Pancreas (tissue), 10 donors: ENCODE results near the gene BARX2. TPM values are rescaled to one million over a fixed set of nuclear protein-coding genes. Genes with fewer than 3 reads are reported as not detected.
A peak's percentile ranks its signal among the peaks of the same experiment; 100 is the strongest.

ENCODE experiments used
- ATAC-seq, 4 donors: fragments of 200-7000 bp; cut with Tn5 transposase; one replicate each; pipeline versions ENCODE4 v1.8.0 to v1.9.1; 2020; ENCODE audit warnings: mild to moderate bottlenecking in 4 of 4, moderate library complexity in 4 of 4
- DNase-seq, 6 donors: peaks; one replicate each; pipeline ENCODE4 v3.0.0-alpha.2; 2020
- FAIRE-seq: peaks from 2 replicates; lab custom pipeline; 2012; peaks lifted over from hg19 to GRCh38; lab: Jason Lieb, UNC
- H3K27ac ChIP-seq, 4 donors: fragments of 200-600 bp; sonication (generic); 1 replicate in 3 of 4; 2 replicates in 1 of 4; pipeline versions ENCODE4 v1.5.0 to v1.8.0; 2020
- H3K27me3 ChIP-seq, 4 donors: fragments of 200-600 bp; one replicate each; pipeline ENCODE4 v1.8.0; 2021
- H3K36me3 ChIP-seq, 3 donors: fragments of 200-600 bp; sonication (generic) in 1 of 3; one replicate each; pipeline versions ENCODE4 v1.5.0 to v1.8.0; 2020 to 2021
- H3K4me1 ChIP-seq, 3 donors: fragments of 200-600 bp; one replicate each; pipeline ENCODE4 v1.8.0; 2021
- H3K4me3 ChIP-seq, 4 donors: fragments of 200-600 bp; sonication (generic) in 2 of 4; one replicate each; pipeline versions ENCODE4 v1.5.0 to v1.8.0; 2020 to 2021
- H3K9me3 ChIP-seq, 4 donors: fragments of 200-600 bp; one replicate each; pipeline ENCODE4 v1.8.0; 2021
- WGBS, 2 donors: extraction: QIAGEN DNeasy Blood & Tissue Kit; methylation state at CpG; one replicate each; pipeline ENCODE4 v1.1.7; 2013; 5-methylcytosine and 5-hydroxymethylcytosine counted together
- intact Hi-C, 3 donors: fragments of 100-400 bp; cut with DNase I; formaldehyde crosslinking; loops; one replicate each; pipeline versions ENCODE4 v1.11.1 to v1.14.2; 2022
- polyA plus RNA-seq, 2 donors: library from polyadenylated mRNA; stranded (reverse); fragments of 200-250 nt; gene quantifications; one replicate each; pipeline ENCODE4 v1.2.3, GENCODE V29; 2013
- total RNA-seq, 6 donors: library from RNA; stranded (reverse); fragmentation: NEBNext Ultra II Directional in 4 of 6; extraction: Animal tissue kit (Norgen Biotek cat#: 25700) in 4 of 6; gene quantifications; one replicate each; pipeline versions ENCODE4 v1.2.1 to v1.2.4, GENCODE V29; 2021 to 2023
- TF ChIP-seq, protein P1 (sequence below), 4 donors: fragments of 200-600 bp; sonication (generic) in 3 of 4; IDR thresholded peaks; one replicate each; pipeline versions ENCODE4 v1.5.0 to v1.8.0; 2021; ENCODE audit warnings: antibody characterized with exemption in 4 of 4
- donor health status: healthy with polysubstance abuse.
- donor health status: DM: no; HTN: no; CAD: no; lungs with moderate emphysema.
- donor health status: DM: no; HTN: no; CAD: no.
- donor health status: control.
- donor health status: control.
- donor health status: Bipolar disorder and iron deficiency.
- donor health status: DM: yes; HTN: yes; CAD: no.
- donor health status: DM: no; HTN: no; CAD: no.
- donor health status: DM: no; HTN: no; CAD: no.
- donor health status: DM: yes; HTN: yes; CAD: no.

The BARX2 gene
- total and polyA plus RNA-seq, 8 donors = 3.8 to 9.9 (median 5.2) TPM

DNA sequence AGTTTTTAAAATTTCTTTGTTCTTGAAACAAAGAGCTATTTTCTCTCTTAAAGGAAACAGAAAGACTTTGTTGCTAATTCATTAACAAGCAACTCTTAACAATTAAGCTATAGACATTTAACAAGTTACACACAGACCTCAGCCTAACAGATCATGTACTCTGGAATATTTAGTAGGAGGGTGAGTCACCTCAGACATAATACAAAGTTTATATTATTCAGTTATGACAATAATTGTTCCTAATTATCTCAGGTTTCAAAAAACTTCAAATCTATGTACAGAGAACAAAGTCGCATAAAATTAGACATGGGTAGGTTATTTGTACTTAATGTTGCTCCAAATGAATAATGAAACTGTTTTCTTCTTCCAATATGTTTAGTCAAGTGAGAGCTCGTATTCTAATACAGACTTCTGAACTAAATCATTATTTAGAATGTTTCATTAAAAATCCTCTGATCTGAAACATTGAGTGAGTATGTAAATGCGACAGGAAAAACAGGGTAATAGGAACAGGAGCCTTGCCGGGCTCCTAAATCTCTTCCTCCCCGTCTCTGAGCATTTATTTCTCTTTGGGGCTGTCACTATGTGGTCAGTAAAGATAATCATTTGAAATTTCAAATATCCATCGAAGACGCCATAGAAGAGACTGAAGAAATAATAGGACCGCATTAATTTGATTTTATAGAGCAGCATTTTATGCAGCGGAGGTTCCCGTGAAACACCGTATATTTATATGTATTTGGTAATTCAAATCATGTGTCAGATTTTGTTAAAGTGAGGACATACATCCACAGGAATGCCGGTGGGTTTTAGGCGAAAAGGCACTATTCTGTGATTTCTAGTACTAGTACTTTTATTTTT is 8.7 kb upstream of the BARX2 start:
- no peak overlapping the region for H3K4me3 ChIP-seq
- WGBS, 2 donors = 80 to 91% methylated on average over 13 of the region's 13 CpGs
- TF ChIP-seq, protein P1, sequence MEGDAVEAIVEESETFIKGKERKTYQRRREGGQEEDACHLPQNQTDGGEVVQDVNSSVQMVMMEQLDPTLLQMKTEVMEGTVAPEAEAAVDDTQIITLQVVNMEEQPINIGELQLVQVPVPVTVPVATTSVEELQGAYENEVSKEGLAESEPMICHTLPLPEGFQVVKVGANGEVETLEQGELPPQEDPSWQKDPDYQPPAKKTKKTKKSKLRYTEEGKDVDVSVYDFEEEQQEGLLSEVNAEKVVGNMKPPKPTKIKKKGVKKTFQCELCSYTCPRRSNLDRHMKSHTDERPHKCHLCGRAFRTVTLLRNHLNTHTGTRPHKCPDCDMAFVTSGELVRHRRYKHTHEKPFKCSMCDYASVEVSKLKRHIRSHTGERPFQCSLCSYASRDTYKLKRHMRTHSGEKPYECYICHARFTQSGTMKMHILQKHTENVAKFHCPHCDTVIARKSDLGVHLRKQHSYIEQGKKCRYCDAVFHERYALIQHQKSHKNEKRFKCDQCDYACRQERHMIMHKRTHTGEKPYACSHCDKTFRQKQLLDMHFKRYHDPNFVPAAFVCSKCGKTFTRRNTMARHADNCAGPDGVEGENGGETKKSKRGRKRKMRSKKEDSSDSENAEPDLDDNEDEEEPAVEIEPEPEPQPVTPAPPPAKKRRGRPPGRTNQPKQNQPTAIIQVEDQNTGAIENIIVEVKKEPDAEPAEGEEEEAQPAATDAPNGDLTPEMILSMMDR (IDR thresholded peaks at IDR 0.05) = no peak
- no peaks in the 10 kb centered on the region for H3K9me3 ChIP-seq
- DNase-seq (no peak), FAIRE-seq (no peak), ATAC-seq (no peak)
- H3K27ac ChIP-seq = no peak overlapping the region
- no peaks in the 10 kb centered on the region for H3K27me3 ChIP-seq
- intact Hi-C loops = loop anchor here in 1 of 3 donors (5.0 kb wide), 2 partner anchors 330 to 380 kb away; no protein-coding TSS in a partner anchor
- peaks cover 0 to 7% (median 3%) of the 10 kb centered on the region in 3 donors for H3K4me1 ChIP-seq
- no peaks in the 10 kb centered on the region for H3K36me3 ChIP-seq

DNA sequence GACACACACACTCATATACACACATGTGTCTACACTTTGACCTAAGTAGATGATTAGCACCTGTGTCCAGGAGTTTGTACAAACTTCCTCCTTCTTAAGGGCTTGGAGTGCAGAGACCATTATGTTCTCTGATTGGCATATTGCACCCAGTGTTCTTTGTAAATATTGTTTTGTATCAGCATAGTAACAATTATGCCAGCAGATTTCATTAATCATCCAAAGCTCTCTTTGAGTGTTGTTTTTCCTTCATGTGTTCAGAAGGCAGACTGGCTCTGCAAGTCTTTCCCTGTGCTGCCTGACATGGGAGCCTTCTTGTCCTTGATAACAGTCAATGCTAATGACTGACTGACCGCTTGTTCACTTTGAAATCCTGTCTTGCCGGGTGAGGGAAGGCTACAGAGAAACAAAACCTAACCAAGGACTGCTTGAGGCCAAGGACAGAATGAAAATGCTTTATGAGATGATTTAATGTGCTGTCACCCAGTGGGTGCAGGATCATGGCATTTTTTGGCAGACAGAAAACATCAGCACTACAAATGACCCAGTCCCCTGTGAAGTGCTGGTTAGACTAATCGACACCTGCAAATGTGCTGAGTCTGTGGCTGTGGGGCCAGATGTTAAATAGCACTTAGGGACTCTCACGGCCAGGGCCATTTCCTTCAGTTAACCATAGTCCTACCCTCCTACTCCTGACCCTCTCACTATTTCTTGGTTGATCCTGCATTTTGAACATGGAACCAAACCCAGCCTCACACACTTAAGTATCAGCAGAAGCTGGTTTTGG is 6.6 kb upstream of the BARX2 start:
- ATAC-seq = peak; percentile 33 to 57 (median 49)
- H3K4me1 ChIP-seq = peaks cover 0 to 7% (median 0%) of the 10 kb centered on the region in 3 donors
- 18 to 20% methylated on average over 4 of the region's 4 CpGs for WGBS, 2 donors
- intact Hi-C loops = loop anchor here in 1 of 3 donors (5.0 kb wide), 2 partner anchors 328 to 378 kb away; no protein-coding TSS in a partner anchor
- H3K27me3 ChIP-seq = peaks cover 0 to 7% (median 2%) of the 10 kb centered on the region in 4 donors
- peak overlapping the region in 2 of 4 donors; percentile 47 to 67 for H3K27ac ChIP-seq
- H3K9me3 ChIP-seq = no peaks in the 10 kb centered on the region
- DNase-seq = peak in 1 of 6 donors; percentile 32
- H3K36me3 ChIP-seq = no peaks in the 10 kb centered on the region
- H3K4me3 ChIP-seq = no peak overlapping the region
- TF ChIP-seq, protein P1 (IDR thresholded peaks at IDR 0.05) = no peak
- FAIRE-seq = no peak

DNA sequence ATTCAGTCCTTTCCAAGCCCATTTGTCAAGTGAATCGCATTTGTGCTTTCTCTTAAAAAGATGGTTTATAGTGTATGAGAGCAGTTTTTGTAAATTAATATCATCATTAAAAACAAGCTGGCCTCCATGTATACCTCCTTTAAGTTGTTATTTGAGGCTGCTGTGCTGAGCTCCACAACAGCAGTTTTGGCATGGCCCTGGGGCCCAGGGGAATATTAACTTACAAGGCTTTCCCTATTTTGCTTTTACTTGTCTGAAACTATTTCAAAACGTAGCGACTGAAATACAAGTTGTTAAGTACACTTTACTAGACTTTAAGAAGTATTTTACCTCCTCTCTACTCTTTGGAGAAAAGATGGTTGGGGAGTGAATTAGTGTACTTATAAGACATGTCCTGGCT is 4.9 kb upstream of the BARX2 start:
- H3K4me1 ChIP-seq = peaks cover 0 to 3% (median 0%) of the 10 kb centered on the region in 3 donors
- FAIRE-seq (no peak), ATAC-seq (no peak), DNase-seq (no peak)
- intact Hi-C loops = loop anchor here in 1 of 3 donors (10.0 kb wide), 1 partner anchor 324 kb away; no protein-coding TSS in a partner anchor
- TF ChIP-seq, protein P1 (IDR thresholded peaks at IDR 0.05) = no peak
- no peaks in the 10 kb centered on the region for H3K9me3 ChIP-seq
- 80 to 83% methylated on average over 3 of the region's 3 CpGs for WGBS, 2 donors
- no peak overlapping the region for H3K4me3 ChIP-seq
- H3K36me3 ChIP-seq = no peaks in the 10 kb centered on the region
- H3K27me3 ChIP-seq = peaks cover 0 to 10% (median 4%) of the 10 kb centered on the region in 4 donors
- no peak overlapping the region for H3K27ac ChIP-seq

DNA sequence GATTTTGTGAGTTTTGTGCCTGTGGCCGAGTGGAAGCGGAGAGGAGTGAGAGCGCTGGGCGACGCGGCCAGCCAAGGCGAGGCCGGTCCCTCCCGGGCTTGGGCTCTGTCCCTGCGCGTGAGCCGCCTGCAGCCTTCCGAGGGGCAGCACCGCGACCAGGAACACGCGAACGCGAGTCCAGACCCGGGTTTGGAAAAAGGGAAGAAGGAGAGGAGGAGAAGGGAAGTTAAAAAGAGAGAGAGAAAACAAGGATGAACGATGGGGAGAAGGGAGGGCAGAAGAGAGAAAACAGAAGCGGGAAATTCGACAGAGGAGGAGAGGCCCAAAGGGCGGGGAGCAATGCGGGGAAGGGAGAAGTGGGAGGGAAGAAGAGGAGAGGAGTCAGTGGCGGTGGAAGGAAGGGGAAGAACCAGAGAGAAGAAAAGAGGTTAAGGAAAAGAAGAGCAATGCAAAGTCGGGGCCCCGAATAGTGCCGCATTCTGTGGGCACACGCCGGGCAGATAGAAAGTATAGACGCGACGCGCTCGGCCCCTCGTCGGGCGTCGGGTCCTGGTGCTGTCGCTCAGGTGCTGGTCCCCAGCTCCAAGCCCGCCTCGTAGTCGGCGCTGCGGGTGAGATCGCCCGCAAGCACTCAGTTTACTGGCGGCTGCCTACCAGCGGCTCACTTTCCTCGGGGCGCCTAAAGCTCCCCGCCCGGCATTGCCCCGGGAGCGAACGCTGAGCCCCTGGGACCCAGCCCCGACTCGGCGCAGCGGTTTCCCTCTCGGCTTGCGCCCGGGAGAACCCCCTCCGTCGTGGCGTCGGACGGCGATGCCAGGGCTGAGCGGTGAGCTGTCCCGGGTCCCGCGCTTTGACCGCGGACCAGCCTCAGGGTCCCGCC is 2.8 kb upstream of the BARX2 start:
- H3K4me3 ChIP-seq = peak overlapping the region in 2 of 4 donors; percentile 22 to 55
- intact Hi-C loops = loop anchor here in 1 of 3 donors (10.0 kb wide), 1 partner anchor 322 kb away; no protein-coding TSS in a partner anchor
- H3K4me1 ChIP-seq = no peaks in the 10 kb centered on the region
- DNase-seq (peak in 2 of 6 donors; percentile 55 to 65), FAIRE-seq (no peak), ATAC-seq (no peak)
- TF ChIP-seq, protein P1 (IDR thresholded peaks at IDR 0.05) = no peak
- H3K36me3 ChIP-seq = no peaks in the 10 kb centered on the region
- peaks cover 0 to 10% (median 7%) of the 10 kb centered on the region in 4 donors for H3K27me3 ChIP-seq
- 28 to 31% methylated on average over 76 to 77 of the region's 77 CpGs for WGBS, 2 donors
- H3K9me3 ChIP-seq = no peaks in the 10 kb centered on the region
- no peak overlapping the region for H3K27ac ChIP-seq
